HEK293 (cell line): Measurements from ENCODE around the gene NTN5.

Source experiments
- CTCF ChIA-PET: fragments of 350-600 bp; formaldehyde crosslinking; extraction: SDS; loops from one replicate; lab custom pipeline; 2021; ENCODE audit warnings: antibody characterized with exemption; lab: Yijun Ruan, JAX
- POLR2A ChIA-PET: fragments of 300-600 bp; formaldehyde crosslinking; extraction: SDS; loops from one replicate; lab custom pipeline; 2020; ENCODE audit warnings: antibody characterized with exemption, inconsistent platforms; lab: Yijun Ruan, JAX
- H3K27ac ChIP-seq: fragments of 200-500 bp; sonication (Bioruptor generic); 2 replicates; pipeline ENCODE4 v1.5.1; 2014; ENCODE audit warnings: low read depth, low read length, control low read depth, inconsistent platforms; ENCODE audit errors: extremely low read depth
- H3K36me3 ChIP-seq, 2 experiments: fragments of 200-500 bp in 1 of 2; sonication (Bioruptor generic) in 1 of 2; 1 replicate in 1 of 2; 2 replicates in 1 of 2; pipeline ENCODE4 v1.5.1; 2014 to 2017; ENCODE audit warnings: inconsistent platforms in 2 of 2, low read length in 2 of 2; ENCODE audit not compliant: control insufficient read depth in 2 of 2, insufficient read depth in 1 of 2
- H3K4me1 ChIP-seq: fragments of 200-500 bp; sonication (Bioruptor generic); 2 replicates; pipeline ENCODE4 v1.5.1; 2014; ENCODE audit warnings: mild to moderate bottlenecking, low read length, inconsistent platforms; ENCODE audit not compliant: control insufficient read depth, insufficient read depth
- H3K4me3 ChIP-seq: 2 replicates; pipeline ENCODE4 v1.5.1; 2011; ENCODE audit warnings: low read depth, mild to moderate bottlenecking, control low read depth, low read length, moderate library complexity
- H3K9me3 ChIP-seq: fragments of 200-500 bp; sonication (Bioruptor generic); 2 replicates; pipeline ENCODE4 v1.5.1; 2014; ENCODE audit warnings: low read depth, low read length, inconsistent platforms; ENCODE audit not compliant: control insufficient read depth, insufficient read depth
- CTCF ChIP-seq: fragments of 450-650 bp; formaldehyde crosslinking; IDR thresholded peaks from 2 replicates; pipeline ENCODE4 v1.5.1; 2016; ENCODE audit warnings: missing biosample characterization, missing genetic modification characterization
- GFI1B ChIP-seq: fragments of 450-650 bp; formaldehyde crosslinking; IDR thresholded peaks from 2 replicates; pipeline ENCODE4 v1.5.1; 2016; ENCODE audit warnings: missing biosample characterization, missing genetic modification characterization
- HOXC10 ChIP-seq: sonication (generic); formaldehyde crosslinking; IDR thresholded peaks from 2 replicates; pipeline ENCODE4 v1.8.1; 2023; ENCODE audit warnings: mild to moderate bottlenecking, missing genetic modification reagents
- IKZF3 ChIP-seq: fragments of 450-650 bp; IDR thresholded peaks from 2 replicates; pipeline ENCODE4 v1.5.0; 2018; ENCODE audit warnings: missing biosample characterization, mild to moderate bottlenecking, missing genetic modification characterization, moderate library complexity
- INSM2 ChIP-seq: fragments of 450-650 bp; formaldehyde crosslinking; IDR thresholded peaks from 2 replicates; pipeline ENCODE4 v1.5.1; 2016; ENCODE audit warnings: missing biosample characterization, missing genetic modification characterization
- MEIS1 ChIP-seq: sonication (generic); formaldehyde crosslinking; IDR thresholded peaks from 2 replicates; pipeline ENCODE4 v1.8.1; 2022; ENCODE audit warnings: missing genetic modification reagents, mild to moderate bottlenecking, borderline replicate concordance
- PBX3 ChIP-seq: sonication (generic); formaldehyde crosslinking; IDR thresholded peaks from 2 replicates; pipeline ENCODE4 v1.8.1; 2022; ENCODE audit warnings: mild to moderate bottlenecking, moderate library complexity, missing genetic modification reagents
- RBAK ChIP-seq: fragments of 450-650 bp; formaldehyde crosslinking; IDR thresholded peaks from 2 replicates; pipeline ENCODE4 v1.5.1; 2016; ENCODE audit warnings: missing biosample characterization, missing genetic modification characterization
- REPIN1 ChIP-seq: fragments of 450-650 bp; formaldehyde crosslinking; IDR thresholded peaks from 2 replicates; pipeline ENCODE4 v1.5.1; 2017; ENCODE audit warnings: missing biosample characterization, missing genetic modification characterization, low read depth
- SP2 ChIP-seq: fragments of 450-650 bp; formaldehyde crosslinking; IDR thresholded peaks from 2 replicates; pipeline ENCODE4 v1.5.1; 2016; ENCODE audit warnings: missing biosample characterization, missing genetic modification characterization
- ZBTB21 ChIP-seq: fragments of 450-650 bp; formaldehyde crosslinking; IDR thresholded peaks from 2 replicates; pipeline ENCODE4 v1.5.1; 2017; ENCODE audit warnings: missing biosample characterization, missing genetic modification characterization
- ZBTB7A ChIP-seq: fragments of 450-650 bp; formaldehyde crosslinking; IDR thresholded peaks from 2 replicates; pipeline ENCODE4 v1.5.1; 2016; ENCODE audit warnings: low read depth, missing biosample characterization, missing genetic modification characterization
- ZFHX2 ChIP-seq: fragments of 450-650 bp; formaldehyde crosslinking; conservative IDR thresholded peaks from 2 replicates; pipeline ENCODE4 v1.5.1; 2016; ENCODE audit warnings: missing biosample characterization, missing genetic modification characterization
- ZFP41 ChIP-seq: fragments of 450-650 bp; formaldehyde crosslinking; IDR thresholded peaks from 2 replicates; pipeline ENCODE4 v1.5.1; 2016; ENCODE audit warnings: missing biosample characterization, missing genetic modification characterization, borderline replicate concordance
- ZNF114 ChIP-seq: fragments of 450-650 bp; formaldehyde crosslinking; IDR thresholded peaks from 2 replicates; pipeline ENCODE4 v1.5.0; 2017; ENCODE audit warnings: missing biosample characterization, missing genetic modification characterization
- ZNF133 ChIP-seq: fragments of 450-650 bp; formaldehyde crosslinking; IDR thresholded peaks from 2 replicates; pipeline ENCODE4 v1.5.1; 2016; ENCODE audit warnings: missing biosample characterization, missing genetic modification characterization
- ZNF140 ChIP-seq: fragments of 450-650 bp; formaldehyde crosslinking; IDR thresholded peaks from 2 replicates; pipeline ENCODE4 v1.5.1; 2016; ENCODE audit warnings: missing biosample characterization, missing genetic modification characterization
- ZNF155 ChIP-seq: fragments of 450-650 bp; formaldehyde crosslinking; IDR thresholded peaks from 2 replicates; pipeline ENCODE4 v1.5.1; 2016; ENCODE audit warnings: missing biosample characterization, missing genetic modification characterization
- ZNF239 ChIP-seq: fragments of 450-650 bp; formaldehyde crosslinking; IDR thresholded peaks from 2 replicates; pipeline ENCODE4 v1.5.1; 2016; ENCODE audit warnings: missing biosample characterization, missing genetic modification characterization
- ZNF248 ChIP-seq: fragments of 450-650 bp; formaldehyde crosslinking; IDR thresholded peaks from 2 replicates; pipeline ENCODE4 v1.5.1; 2017; ENCODE audit warnings: missing biosample characterization, missing genetic modification characterization
- ZNF302 ChIP-seq: fragments of 450-650 bp; formaldehyde crosslinking; IDR thresholded peaks from 2 replicates; pipeline ENCODE4 v1.5.1; 2016; ENCODE audit warnings: missing biosample characterization, missing genetic modification characterization, low read depth
- ZNF514 ChIP-seq: fragments of 450-650 bp; formaldehyde crosslinking; IDR thresholded peaks from 2 replicates; pipeline ENCODE4 v1.5.1; 2016; ENCODE audit warnings: missing biosample characterization, missing genetic modification characterization
- ZNF530 ChIP-seq: fragments of 450-650 bp; formaldehyde crosslinking; IDR thresholded peaks from 2 replicates; pipeline ENCODE4 v1.5.1; 2016; ENCODE audit warnings: low read depth, missing biosample characterization, missing genetic modification characterization
- ZNF544 ChIP-seq: fragments of 450-650 bp; formaldehyde crosslinking; IDR thresholded peaks from 2 replicates; pipeline ENCODE4 v1.5.0; 2017; ENCODE audit warnings: missing biosample characterization, missing genetic modification characterization
- ZNF555 ChIP-seq: fragments of 450-650 bp; formaldehyde crosslinking; conservative IDR thresholded peaks from 2 replicates; pipeline ENCODE4 v1.5.1; 2017; ENCODE audit warnings: missing biosample characterization, mild to moderate bottlenecking, missing genetic modification characterization, inconsistent platforms
- ZNF624 ChIP-seq: fragments of 450-650 bp; formaldehyde crosslinking; IDR thresholded peaks from 2 replicates; pipeline ENCODE4 v1.5.1; 2017; ENCODE audit warnings: missing biosample characterization, missing genetic modification characterization
- ZNF776 ChIP-seq: fragments of 450-650 bp; formaldehyde crosslinking; IDR thresholded peaks from 2 replicates; pipeline ENCODE4 v1.5.0; 2017; ENCODE audit warnings: missing biosample characterization, missing genetic modification characterization, borderline replicate concordance
- ZNF830 ChIP-seq: fragments of 450-650 bp; IDR thresholded peaks from 2 replicates; pipeline ENCODE4 v1.5.0; 2018; ENCODE audit warnings: missing biosample characterization, missing genetic modification characterization, low read depth, mild to moderate bottlenecking, moderate library complexity
- ZNF837 ChIP-seq: fragments of 450-650 bp; formaldehyde crosslinking; IDR thresholded peaks from 2 replicates; pipeline ENCODE4 v1.5.1; 2016; ENCODE audit warnings: missing biosample characterization, missing genetic modification characterization
- ZSCAN30 ChIP-seq: fragments of 450-650 bp; IDR thresholded peaks from 2 replicates; pipeline ENCODE4 v1.5.1; 2018; ENCODE audit warnings: missing biosample characterization, mild to moderate bottlenecking, missing genetic modification characterization, moderate library complexity
- TF ChIP-seq, protein P1 (sequence below): fragments of 450-650 bp; formaldehyde crosslinking; IDR thresholded peaks from 2 replicates; pipeline ENCODE4 v1.5.1; 2017; ENCODE audit warnings: missing biosample characterization, missing genetic modification characterization

The NTN5 gene

GRCh38 chr19:48714759-48715675 lies 42.2 kb upstream of the NTN5 start (continued):
- no peak for TF ChIP-seq CTCF (tag by site-specific recombination)
- no peak for TF ChIP-seq ZSCAN30
- no peak for TF ChIP-seq ZFP41 (tag by site-specific recombination)
- no peak for TF ChIP-seq ZNF155
- TF ChIP-seq, protein P1, sequence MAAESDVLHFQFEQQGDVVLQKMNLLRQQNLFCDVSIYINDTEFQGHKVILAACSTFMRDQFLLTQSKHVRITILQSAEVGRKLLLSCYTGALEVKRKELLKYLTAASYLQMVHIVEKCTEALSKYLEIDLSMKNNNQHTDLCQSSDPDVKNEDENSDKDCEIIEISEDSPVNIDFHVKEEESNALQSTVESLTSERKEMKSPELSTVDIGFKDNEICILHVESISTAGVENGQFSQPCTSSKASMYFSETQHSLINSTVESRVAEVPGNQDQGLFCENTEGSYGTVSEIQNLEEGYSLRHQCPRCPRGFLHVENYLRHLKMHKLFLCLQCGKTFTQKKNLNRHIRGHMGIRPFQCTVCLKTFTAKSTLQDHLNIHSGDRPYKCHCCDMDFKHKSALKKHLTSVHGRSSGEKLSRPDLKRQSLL (tag by site-specific recombination): no peak
- TF ChIP-seq REPIN1 (tag by site-specific recombination): no peak
- TF ChIP-seq ZNF530 (tag by site-specific recombination): no peak
- TF ChIP-seq SP2 (tag by site-specific recombination): no peak
- no peak for TF ChIP-seq ZNF514 (tag by site-specific recombination)
- TF ChIP-seq ZNF239 (tag by site-specific recombination): no peak
- no peak for TF ChIP-seq MEIS1 (CRISPR knock-in tag)
- TF ChIP-seq ZNF302: no peak
- no peak for TF ChIP-seq GFI1B (tag by site-specific recombination)
- no peak for TF ChIP-seq RBAK (tag by site-specific recombination)

DNA sequence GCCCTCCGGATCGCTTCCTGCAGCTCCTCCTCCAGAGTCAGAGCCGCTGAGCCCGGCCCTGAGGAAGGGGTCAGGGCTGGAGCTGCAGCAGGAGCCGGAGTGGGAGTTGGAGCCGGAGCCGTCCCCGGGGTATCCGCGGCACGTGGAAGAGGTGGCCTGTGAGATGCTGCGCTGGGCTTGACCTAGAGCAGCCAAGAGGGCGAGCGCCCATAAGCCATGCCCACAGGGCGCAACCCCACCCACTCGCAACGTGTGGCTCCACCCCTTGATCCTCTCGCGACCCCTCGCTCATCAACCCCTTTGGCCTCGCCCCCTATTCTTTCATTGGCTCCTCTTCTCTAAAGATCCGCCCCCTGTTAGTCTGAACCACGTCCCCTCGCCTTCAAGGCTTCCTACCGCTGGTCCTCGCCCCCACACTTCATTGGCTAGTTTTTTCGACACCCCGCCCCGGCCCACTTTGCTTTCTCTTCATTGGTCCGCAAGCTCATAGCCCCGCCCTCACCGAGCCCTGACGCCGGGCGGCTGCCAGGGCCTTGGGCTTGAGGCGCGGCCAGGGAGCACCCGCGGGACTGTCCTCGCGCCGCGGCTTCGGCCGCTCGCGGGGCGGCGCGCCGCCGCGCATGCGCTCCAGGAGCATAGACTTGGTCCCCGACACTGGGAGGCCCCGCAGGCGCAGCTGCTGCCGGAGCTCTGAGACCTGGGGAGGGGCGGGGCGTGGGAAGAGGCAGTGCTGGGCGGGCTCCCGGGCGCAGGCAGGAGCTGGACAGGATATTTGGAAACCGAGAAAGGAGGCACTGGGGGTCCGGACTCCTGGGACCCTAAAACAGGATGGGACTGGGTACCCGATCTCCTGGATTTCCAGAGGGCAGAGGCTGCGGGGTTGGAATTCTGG lies 41.3 kb upstream of the NTN5 start:
- Histone ChIP-seq H3K36me3 (no peaks in the 10 kb centered on the region; a peak in 1 of 3 replicates), H3K9me3 (no peaks in the 10 kb centered on the region), H3K27ac (peak overlapping the region; percentile 67), H3K4me3 (peak overlapping the region; percentile 67), H3K4me1 (peaks cover 13% of the 10 kb centered on the region)
- CTCF ChIA-PET: interaction anchor here (0.5 to 3.8 kb wide), 13 partner anchors 10 to 384 kb away, joined by 3 to 35 read pairs (median 4); partner anchors contain the start of genes CA11 and RUVBL2
- POLR2A ChIA-PET: interaction anchor here (0.5 to 2.4 kb wide), 15 partner anchors 9 to 114 kb away, joined by 3 to 15 read pairs (median 4); partner anchors contain the start of genes CA11, RPL18 and SPHK2
- no peak for TF ChIP-seq ZBTB7A (tag by site-specific recombination)
- no peak for TF ChIP-seq HOXC10
- no peak for TF ChIP-seq INSM2 (tag by site-specific recombination)
- no peak for TF ChIP-seq ZNF776 (tag by site-specific recombination)
- TF ChIP-seq ZNF544: no peak
- TF ChIP-seq ZNF248: no peak
- no peak for TF ChIP-seq ZNF140 (tag by site-specific recombination)
- no peak for TF ChIP-seq ZNF555
- TF ChIP-seq ZBTB21 (tag by site-specific recombination): no peak
- TF ChIP-seq ZNF114: no peak
- TF ChIP-seq IKZF3 (tag by site-specific recombination): peak; percentile 87
- no peak for TF ChIP-seq ZNF624 (tag by site-specific recombination)
- peak; percentile 79 for TF ChIP-seq ZFHX2 (tag by site-specific recombination)
- TF ChIP-seq ZNF830 (tag by site-specific recombination): no peak
- no peak for TF ChIP-seq ZNF133
- TF ChIP-seq PBX3 (CRISPR knock-in tag): peak; percentile 43; the same call in 1 of the 2 replicates
- TF ChIP-seq ZNF837: no peak
